Lower leg skin (tissue), 4 donors: ENCODE data around the gene LDHD. TPM values are rescaled to one million over a fixed set of nuclear protein-coding genes. Genes with fewer than 3 reads are reported as not detected.

ENCODE experiments used
- DNase-seq, 2 donors: peaks; one replicate each; pipeline ENCODE4 v3.0.0-alpha.2; 2019; ENCODE audit warnings: low spot score in 2 of 2
- H3K4me3 ChIP-seq: fragments of 200-600 bp; sonication (generic); 2 replicates; pipeline ENCODE4 v1.5.1; 2017; ENCODE audit warnings: mild to moderate bottlenecking, low read depth; ENCODE audit not compliant: poor library complexity, severe bottlenecking
- CTCF ChIP-seq, 3 donors: fragments of 450-650 bp; IDR thresholded peaks; one replicate each; pipeline ENCODE4 v1.5.1; 2016; ENCODE audit warnings: antibody characterized with exemption in 3 of 3, mild to moderate bottlenecking in 3 of 3, moderate library complexity in 2 of 3
- POLR2A ChIP-seq, 2 donors: fragments of 450-650 bp; IDR thresholded peaks; one replicate each; pipeline ENCODE4 v1.6.1; 2016 to 2017; ENCODE audit warnings: antibody characterized with exemption in 2 of 2, mild to moderate bottlenecking in 1 of 2, moderate library complexity in 1 of 2
- WGBS, 2 donors: methylation state at CpG; one replicate each; pipeline ENCODE4 v1.1.5; 2018; 5-methylcytosine and 5-hydroxymethylcytosine counted together
- intact Hi-C: fragments of 100-400 bp; cut with DNase I; formaldehyde crosslinking; loops from one replicate; pipeline ENCODE4 v1.15.0; 2023; ENCODE audit warnings: low total_unique reads
- total RNA-seq, 4 donors: library from RNA; depleted of rRNA; stranded (reverse); fragments of >200 nt; gene quantifications; one replicate each; pipeline ENCODE4 v1.1.0, GENCODE V29; 2016

The LDHD gene
- total RNA-seq, 4 donors from 2014 or later = 5.9 to 21.9 (median 8.9) TPM

GRCh38 chr16:75088216-75088615 is 28.4 kb downstream of the LDHD start:
- 63 to 72% methylated on average over 3 of the region's 3 CpGs for WGBS, 2 donors
- no peak for DNase-seq
- no peak overlapping the region for H3K4me3 ChIP-seq
- TF ChIP-seq POLR2A (IDR thresholded peaks at IDR 0.05) = no peak
- intact Hi-C loops = no loop called here

GRCh38 chr16:75087375-75087979 is 29.1 kb downstream of the LDHD start:
- 17 to 31% methylated on average over 10 of the region's 10 CpGs for WGBS, 2 donors
- DNase-seq = no peak
- TF ChIP-seq POLR2A (IDR thresholded peaks at IDR 0.05) (no peak), CTCF (IDR thresholded peaks at IDR 0.05) (no peak)
- H3K4me3 ChIP-seq = no peak overlapping the region
- intact Hi-C loops = no loop called here

GRCh38 chr16:75086688-75087374 is 29.7 kb downstream of the LDHD start:
- intact Hi-C loops = no loop called here
- TF ChIP-seq POLR2A (IDR thresholded peaks at IDR 0.05) (no peak), CTCF (IDR thresholded peaks at IDR 0.05) (no peak)
- DNase-seq = no peak
- no peak overlapping the region for H3K4me3 ChIP-seq
- 93% methylated on average over 10 of the region's 10 CpGs for WGBS, 2 donors

- whole genome bisulfite sequencing, 2 donors = 48 to 64% methylated on average over 1 of the region's 1 CpG
- H3K4me3 ChIP-seq = no peak overlapping the region
- TF ChIP-seq POLR2A (IDR thresholded peaks at IDR 0.05) (no peak), CTCF (IDR thresholded peaks at IDR 0.05) (no peak)
- intact Hi-C loops = no loop called here
- DNase-seq = no peak
Observed at GRCh38 chr16:75086281-75086680, 30.3 kb downstream of the LDHD start.

- TF ChIP-seq CTCF (IDR thresholded peaks at IDR 0.05) = no peak
- no peak for TF ChIP-seq POLR2A (IDR thresholded peaks at IDR 0.05)
- no peak overlapping the region for H3K4me3 ChIP-seq
- DNase-seq = no peak
- intact Hi-C loops = no loop called here
- WGBS, 2 donors = 70 to 82% methylated on average over 4 of the region's 4 CpGs
Observed at GRCh38 chr16:75085556-75085955, 31.0 kb downstream of the LDHD start.

- intact Hi-C loops = no loop called here
- no peak overlapping the region for H3K4me3 ChIP-seq
- TF ChIP-seq CTCF (IDR thresholded peaks at IDR 0.05) = no peak
- TF ChIP-seq POLR2A (IDR thresholded peaks at IDR 0.05) = no peak
- WGBS, 2 donors = 82 to 83% methylated on average over 5 of the region's 5 CpGs
- DNase-seq = no peak
Observed at GRCh38 chr16:75083813-75084212, 32.8 kb downstream of the LDHD start.
